GM12891 (cell line): ENCODE results near the gene IL18BP.

Source experiments
- PAX5 ChIP-seq: IDR thresholded peaks from 2 replicates; pipeline ENCODE4 v1.6.1; 2011; ENCODE audit warnings: low read length, moderate library complexity, mild to moderate bottlenecking; ENCODE audit not compliant: insufficient read depth, severe bottlenecking
- POLR2A ChIP-seq: IDR thresholded peaks from 2 replicates; pipeline ENCODE4 v1.6.1; 2011; ENCODE audit warnings: low read depth, low read length, control low read depth
- POLR2AphosphoS5 ChIP-seq: IDR thresholded peaks from 2 replicates; pipeline ENCODE4 v1.6.1; 2011; ENCODE audit warnings: low read depth, low read length, control low read depth
- POU2F2 ChIP-seq: IDR thresholded peaks from 2 replicates; pipeline ENCODE4 v1.6.1; 2011; ENCODE audit warnings: low read depth, mild to moderate bottlenecking, control low read depth, low read length, moderate library complexity
- SPI1 ChIP-seq: IDR thresholded peaks from 2 replicates; pipeline ENCODE4 v1.6.1; 2011; ENCODE audit warnings: low read depth, low read length, control low read depth
- TAF1 ChIP-seq: IDR thresholded peaks from 2 replicates; pipeline ENCODE4 v1.6.1; 2011; ENCODE audit warnings: low read depth, low read length, control low read depth

GRCh38 chr11:71963468-71963867, 35.2 kb upstream of the IL18BP start:
- TF ChIP-seq TAF1 (no peak), POLR2A (no peak), POU2F2 (no peak), POLR2AphosphoS5 (no peak), PAX5 (no peak), SPI1 (no peak)
